Panc1 (cell line): ENCODE results near the gene THADA.

Experiments used
- CTCF ChIP-seq: fragments of 450-650 bp; IDR thresholded peaks from 2 replicates; pipeline ENCODE4 v1.5.1; 2017; ENCODE audit warnings: mild to moderate bottlenecking
- REST ChIP-seq, 2 experiments: IDR thresholded peaks; 2 replicates each; pipeline ENCODE4 v1.6.1; 2011 to 2012; ENCODE audit warnings: low read depth in 2 of 2, control low read depth in 1 of 2, low read length in 1 of 2, mild to moderate bottlenecking in 1 of 2, moderate library complexity in 1 of 2; ENCODE audit not compliant: insufficient read depth in 1 of 2
- TCF7L2 ChIP-seq: IDR thresholded peaks from 2 replicates; pipeline ENCODE4 v1.6.1; 2011; ENCODE audit warnings: mild to moderate bottlenecking, low read depth, low read length, inconsistent platforms

GRCh38 chr2:43450617-43451016 is 145.2 kb downstream of the THADA start:
- TF ChIP-seq CTCF (no peak), TCF7L2 (no peak), REST (IDR thresholded peaks at IDR 0.05; ENCODE audit: insufficient read depth in 1 of 2, low read depth in 2 of 2, low read length in 1 of 2) (no peak)
